AG04449 (cell line): ENCODE measurements around the gene MFAP3L.

ENCODE experiments used
- CTCF ChIA-PET: fragments of 350-600 bp; formaldehyde crosslinking; extraction: SDS; loops from one replicate; lab custom pipeline; 2021; ENCODE audit warnings: antibody characterized with exemption; lab: Yijun Ruan, JAX
- POLR2A ChIA-PET: fragments of 400-600, 350-600 bp; formaldehyde crosslinking; extraction: SDS; loops from one replicate; lab custom pipeline; 2020; ENCODE audit warnings: antibody characterized with exemption, inconsistent platforms; lab: Yijun Ruan, JAX
- DNase-seq: peaks from one replicate; pipeline ENCODE4 v3.0.0-alpha.2; 2010; ENCODE audit warnings: low read depth, low spot score
- H3K4me3 ChIP-seq: 2 replicates; pipeline ENCODE4 v1.5.1; 2011; ENCODE audit warnings: low read depth, mild to moderate bottlenecking, control low read depth, low read length
- TF ChIP-seq, protein P1 (sequence below): IDR thresholded peaks from one replicate; pipeline ENCODE4 v1.5.1; 2011; ENCODE audit warnings: mild to moderate bottlenecking, moderate library complexity, low read length, control low read depth, inconsistent platforms; ENCODE audit not compliant: insufficient read depth; ENCODE audit errors: missing control alignments

MFAP3L gene

DNA sequence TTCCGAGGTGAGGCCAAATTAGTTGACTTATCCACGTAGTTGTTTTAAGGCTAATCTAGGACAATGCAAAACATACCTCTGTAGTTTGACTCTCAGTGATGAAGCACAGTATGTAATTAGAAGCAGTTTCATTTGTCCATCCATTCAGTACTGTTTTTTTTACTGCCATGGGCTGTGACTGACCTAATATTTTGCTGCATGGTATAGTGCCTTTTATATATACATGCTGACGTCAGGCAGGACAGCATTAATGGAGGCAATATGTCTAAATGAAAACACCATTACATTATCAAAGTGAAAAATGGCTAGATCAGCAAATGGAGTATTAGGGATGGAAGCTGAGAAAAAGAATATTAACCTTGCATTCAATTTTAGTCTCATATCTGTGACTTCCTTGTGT is 66.9 kb downstream of the MFAP3L start:
- H3K4me3 ChIP-seq, result no peak overlapping the region
- DNase-seq, result no peak
- ChIA-PET CTCF (no interaction called here), POLR2A (no interaction called here)
- TF ChIP-seq, protein P1, sequence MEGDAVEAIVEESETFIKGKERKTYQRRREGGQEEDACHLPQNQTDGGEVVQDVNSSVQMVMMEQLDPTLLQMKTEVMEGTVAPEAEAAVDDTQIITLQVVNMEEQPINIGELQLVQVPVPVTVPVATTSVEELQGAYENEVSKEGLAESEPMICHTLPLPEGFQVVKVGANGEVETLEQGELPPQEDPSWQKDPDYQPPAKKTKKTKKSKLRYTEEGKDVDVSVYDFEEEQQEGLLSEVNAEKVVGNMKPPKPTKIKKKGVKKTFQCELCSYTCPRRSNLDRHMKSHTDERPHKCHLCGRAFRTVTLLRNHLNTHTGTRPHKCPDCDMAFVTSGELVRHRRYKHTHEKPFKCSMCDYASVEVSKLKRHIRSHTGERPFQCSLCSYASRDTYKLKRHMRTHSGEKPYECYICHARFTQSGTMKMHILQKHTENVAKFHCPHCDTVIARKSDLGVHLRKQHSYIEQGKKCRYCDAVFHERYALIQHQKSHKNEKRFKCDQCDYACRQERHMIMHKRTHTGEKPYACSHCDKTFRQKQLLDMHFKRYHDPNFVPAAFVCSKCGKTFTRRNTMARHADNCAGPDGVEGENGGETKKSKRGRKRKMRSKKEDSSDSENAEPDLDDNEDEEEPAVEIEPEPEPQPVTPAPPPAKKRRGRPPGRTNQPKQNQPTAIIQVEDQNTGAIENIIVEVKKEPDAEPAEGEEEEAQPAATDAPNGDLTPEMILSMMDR, result no peak

DNA sequence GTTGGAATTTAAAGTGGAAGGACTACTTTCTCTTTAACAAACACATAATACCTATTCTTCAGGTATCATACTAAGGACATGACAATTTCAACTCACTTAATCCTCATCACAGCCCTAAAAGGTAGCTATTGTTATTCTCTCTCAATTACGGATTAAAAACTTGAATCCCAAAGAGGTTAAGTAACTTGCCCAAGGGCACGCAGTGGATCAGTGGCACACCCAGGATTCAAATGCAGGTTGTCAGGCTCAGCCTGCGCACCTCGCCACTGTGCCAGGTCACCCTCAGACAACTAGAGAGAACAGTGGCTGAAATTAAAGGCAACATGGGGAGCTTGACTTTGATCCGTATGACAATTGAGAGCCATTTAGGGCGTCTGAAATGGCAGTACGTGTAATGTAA is 67.6 kb downstream of the MFAP3L start:
- DNase-seq, result no peak
- TF ChIP-seq, protein P1, result no peak
- CTCF ChIA-PET, result no interaction called here
- no peak overlapping the region for H3K4me3 ChIP-seq
- POLR2A ChIA-PET, result no interaction called here

DNA sequence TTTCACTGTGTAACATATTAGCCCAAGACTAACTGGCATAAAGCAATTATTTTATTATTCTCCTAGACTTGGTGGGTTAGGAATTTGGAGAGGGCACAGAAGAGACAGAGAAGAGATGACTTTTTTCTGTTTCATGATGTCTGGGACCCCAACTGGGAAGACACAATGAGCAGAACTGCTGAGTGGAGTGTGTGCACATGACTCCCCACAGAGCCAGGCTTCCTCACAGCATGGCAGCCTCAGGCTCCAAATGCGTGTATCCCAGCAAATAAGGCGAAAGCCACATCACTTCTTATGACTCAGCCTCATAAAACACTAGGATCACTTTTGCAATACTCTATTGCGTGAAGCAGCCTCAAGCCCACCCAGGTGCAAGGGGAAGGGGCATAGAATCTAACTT is 68.4 kb downstream of the MFAP3L start:
- H3K4me3 ChIP-seq, result no peak overlapping the region
- TF ChIP-seq, protein P1, result no peak
- CTCF ChIA-PET, result no interaction called here
- DNase-seq, result no peak
- POLR2A ChIA-PET, result interaction anchor here (0.9 kb wide), 1 partner anchor 45 kb away, joined by 3 read pairs; no protein-coding TSS in a partner anchor

DNA sequence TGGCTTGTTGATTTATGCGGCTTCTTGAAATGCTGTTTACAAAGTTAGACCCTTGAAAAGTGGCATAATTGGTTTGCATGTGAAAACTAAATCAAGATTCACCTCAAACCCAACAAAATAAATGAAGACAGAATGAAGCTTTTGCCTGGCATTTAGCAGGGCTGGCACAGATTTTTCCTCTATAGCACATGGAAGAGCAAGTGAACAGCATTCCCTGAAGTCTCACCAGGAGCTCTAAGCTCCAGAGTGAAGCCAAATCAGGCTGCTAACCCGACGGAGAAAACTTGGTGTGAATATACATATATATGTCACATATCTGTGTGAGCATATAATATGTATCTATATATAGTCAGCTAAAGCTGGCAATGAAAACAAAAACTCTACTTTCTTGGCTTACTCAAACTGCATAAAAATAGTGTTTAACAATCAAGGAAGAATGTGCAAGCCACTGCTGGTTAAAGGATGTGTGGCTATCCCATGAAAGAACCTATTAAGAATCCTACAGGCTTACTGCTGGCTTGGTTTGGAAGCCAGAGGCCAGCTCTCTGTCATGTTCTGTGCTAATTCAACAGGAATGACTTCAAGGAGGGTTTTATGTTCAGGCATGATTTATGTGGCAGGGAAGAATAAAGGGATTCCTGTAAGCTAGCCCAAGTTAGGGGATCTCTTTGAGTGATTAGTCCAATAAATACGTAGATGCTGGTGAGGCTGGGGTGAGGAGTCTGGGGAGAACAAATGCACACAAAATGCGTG is 69.9 kb downstream of the MFAP3L start:
- H3K4me3 ChIP-seq, result no peak overlapping the region
- POLR2A ChIA-PET, result interaction anchor here (1.0 kb wide), 1 partner anchor 12 kb away, joined by 3 read pairs; no protein-coding TSS in a partner anchor
- TF ChIP-seq, protein P1, result no peak
- CTCF ChIA-PET, result interaction anchor here (1.2 kb wide), 1 partner anchor 147 kb away, joined by 3 read pairs; no protein-coding TSS in a partner anchor
- DNase-seq, result no peak

DNA sequence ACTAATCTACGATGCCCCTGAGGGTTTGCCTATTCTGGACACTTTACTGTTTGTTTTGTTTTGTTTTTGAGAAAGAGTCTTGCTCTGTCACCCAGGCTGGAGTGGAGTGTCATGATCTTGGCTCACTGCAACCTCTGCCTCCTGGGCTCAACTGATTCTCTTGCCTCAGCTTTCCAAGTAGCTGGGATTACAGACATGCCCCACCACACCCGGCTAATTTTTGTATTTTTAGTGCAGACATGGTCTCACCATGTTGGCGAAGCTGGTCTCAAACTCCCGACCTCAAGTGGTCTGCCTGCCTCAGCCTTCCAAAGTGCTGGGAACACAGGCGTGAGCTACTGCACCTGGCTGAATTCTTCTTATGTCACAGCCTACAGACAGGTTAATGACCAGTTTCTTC is 70.7 kb downstream of the MFAP3L start:
- ChIA-PET POLR2A (no interaction called here), CTCF (no interaction called here)
- TF ChIP-seq, protein P1, result no peak
- no peak for DNase-seq
- no peak overlapping the region for H3K4me3 ChIP-seq

DNA sequence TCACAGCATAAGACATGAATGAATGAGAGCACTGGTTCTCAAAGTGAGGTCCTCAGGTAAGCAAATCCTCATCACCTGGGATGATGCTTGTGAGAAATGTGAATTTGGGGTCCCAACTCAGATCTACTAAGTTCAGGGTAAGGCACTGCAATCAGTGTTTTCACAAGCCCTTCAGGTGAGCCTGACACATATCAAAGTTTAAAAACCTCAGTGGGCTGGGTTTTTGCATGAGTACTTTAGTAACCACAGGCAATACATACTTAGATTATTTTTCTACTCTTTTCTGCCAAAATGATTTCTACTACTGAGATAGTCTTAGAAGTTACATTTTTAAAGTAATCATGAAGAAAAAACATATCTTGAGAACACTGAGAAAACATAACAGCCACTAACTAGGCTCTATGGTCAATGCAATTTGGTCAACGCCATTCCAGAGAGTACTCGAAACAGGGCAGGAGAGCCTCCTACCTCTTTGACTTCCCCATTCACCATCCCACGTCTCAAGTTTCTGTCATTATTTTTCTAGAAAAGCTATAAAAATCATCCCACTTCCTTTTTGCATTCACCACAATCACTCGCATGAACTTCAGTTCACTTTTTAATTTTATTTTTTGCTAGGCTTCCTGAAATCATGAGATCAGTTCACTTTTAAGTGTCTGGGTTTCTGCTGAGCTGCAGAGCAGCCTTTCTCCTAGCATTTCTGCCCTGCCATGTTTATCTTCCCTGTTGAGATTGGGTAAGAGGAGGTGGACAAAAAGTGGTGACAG is 73.8 kb downstream of the MFAP3L start:
- ChIA-PET POLR2A (no interaction called here), CTCF (no interaction called here)
- DNase-seq, result no peak
- H3K4me3 ChIP-seq, result no peak overlapping the region
- TF ChIP-seq, protein P1, result no peak
